ENCODE data around the gene THAP2.

- TF ChIP-seq, protein P1, sequence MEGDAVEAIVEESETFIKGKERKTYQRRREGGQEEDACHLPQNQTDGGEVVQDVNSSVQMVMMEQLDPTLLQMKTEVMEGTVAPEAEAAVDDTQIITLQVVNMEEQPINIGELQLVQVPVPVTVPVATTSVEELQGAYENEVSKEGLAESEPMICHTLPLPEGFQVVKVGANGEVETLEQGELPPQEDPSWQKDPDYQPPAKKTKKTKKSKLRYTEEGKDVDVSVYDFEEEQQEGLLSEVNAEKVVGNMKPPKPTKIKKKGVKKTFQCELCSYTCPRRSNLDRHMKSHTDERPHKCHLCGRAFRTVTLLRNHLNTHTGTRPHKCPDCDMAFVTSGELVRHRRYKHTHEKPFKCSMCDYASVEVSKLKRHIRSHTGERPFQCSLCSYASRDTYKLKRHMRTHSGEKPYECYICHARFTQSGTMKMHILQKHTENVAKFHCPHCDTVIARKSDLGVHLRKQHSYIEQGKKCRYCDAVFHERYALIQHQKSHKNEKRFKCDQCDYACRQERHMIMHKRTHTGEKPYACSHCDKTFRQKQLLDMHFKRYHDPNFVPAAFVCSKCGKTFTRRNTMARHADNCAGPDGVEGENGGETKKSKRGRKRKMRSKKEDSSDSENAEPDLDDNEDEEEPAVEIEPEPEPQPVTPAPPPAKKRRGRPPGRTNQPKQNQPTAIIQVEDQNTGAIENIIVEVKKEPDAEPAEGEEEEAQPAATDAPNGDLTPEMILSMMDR (conservative IDR thresholded peaks at IDR 0.05; ENCODE audit: low read length) = no peak
- no peak for TF ChIP-seq EZH2phosphoT487 (IDR thresholded peaks at IDR 0.05; ENCODE audit: borderline replicate concordance)
Measured at GRCh38 chr12:71708658-71709057, 44.6 kb downstream of the THAP2 start.

Data from Loucy (cell line).